ENCODE data around the gene PPM1K. TPM values are rescaled to one million over a fixed set of nuclear protein-coding genes. Genes with fewer than 3 reads are reported as not detected.
A peak's percentile ranks its signal among the peaks of the same experiment; 100 is the strongest.

Gene PPM1K
- polyA plus RNA-seq, 1 donor from 2014 or later, result 177 TPM

DNA sequence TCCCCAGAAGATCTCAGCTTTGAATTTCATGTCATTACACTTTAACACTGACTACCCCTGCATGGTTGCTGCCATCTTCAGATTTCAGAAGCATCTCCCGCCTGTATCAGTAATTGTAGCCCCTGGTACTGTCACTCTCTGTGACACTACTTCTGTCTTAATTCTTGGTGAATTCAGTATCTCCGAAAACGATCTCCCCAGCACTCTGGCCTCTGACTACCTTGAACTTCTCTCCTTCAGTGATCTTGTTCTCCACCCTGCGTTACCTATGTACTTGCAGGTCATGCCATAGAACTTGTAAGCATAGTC lies 72.2 kb downstream of the PPM1K start:
- Histone ChIP-seq H3K27me3 (ENCODE audit: insufficient read depth, low read depth, low read length) (no peaks in the 10 kb centered on the region), H3K9me2 (ENCODE audit: insufficient read depth, low read length) (no peaks in the 10 kb centered on the region), H3K79me2 (replicated peaks; ENCODE audit: insufficient read depth, low read length) (no peaks in the 10 kb centered on the region)

DNA sequence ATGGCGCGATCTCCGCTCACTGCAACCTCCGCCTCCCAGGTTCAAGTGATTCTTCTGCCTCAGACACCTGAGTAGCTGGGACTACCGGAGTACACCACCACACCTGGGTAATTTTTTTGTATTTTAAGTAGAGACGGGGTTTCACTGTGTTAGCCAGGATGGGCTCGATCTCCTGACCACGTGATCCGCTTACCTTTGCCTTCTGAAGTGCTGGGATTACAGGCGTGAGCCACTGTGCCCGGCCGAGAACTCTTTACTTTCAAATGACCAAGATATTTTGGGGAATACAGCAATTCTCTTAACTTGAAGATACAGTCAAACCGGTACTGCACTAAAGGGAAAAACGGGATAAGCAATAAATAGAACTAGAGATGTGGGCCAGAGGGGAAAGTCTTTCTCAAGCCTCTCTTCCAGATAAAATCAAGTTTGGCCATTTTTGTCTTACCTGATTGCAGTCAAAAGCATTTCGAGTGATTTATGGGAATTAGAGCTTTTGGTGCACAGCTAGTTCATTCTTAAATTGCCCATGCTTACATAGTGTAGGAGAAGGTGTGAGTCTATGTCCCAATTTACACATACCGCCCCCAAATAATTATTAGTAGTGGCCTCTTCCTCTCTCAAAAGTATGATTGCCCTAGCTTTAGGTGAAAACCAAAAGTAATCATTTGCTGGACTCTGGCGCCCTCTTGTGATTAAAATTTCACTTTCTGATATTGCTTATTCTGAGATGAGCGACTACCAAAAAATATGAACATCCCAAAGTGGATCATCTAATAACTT lies 72.7 kb downstream of the PPM1K start:
- no peaks in the 10 kb centered on the region for H3K27me3 ChIP-seq (ENCODE audit: insufficient read depth, low read depth, low read length)
- no peak overlapping the region for H3K27ac ChIP-seq (ENCODE audit: low read length)
- H3F3A ChIP-seq (ENCODE audit: insufficient read depth, low read length, poor library complexity, severe bottlenecking), result no peaks in the 10 kb centered on the region
- H3K4me2 ChIP-seq (ENCODE audit: low read length), result no peak overlapping the region
- no peaks in the 10 kb centered on the region for H3K9me3 ChIP-seq (ENCODE audit: low read length)
- no peaks in the 10 kb centered on the region for H3K36me3 ChIP-seq (ENCODE audit: insufficient read depth, low read length)
- no peak overlapping the region for H3K9ac ChIP-seq (ENCODE audit: low read length)
- no peaks in the 10 kb centered on the region for H3K9me2 ChIP-seq (ENCODE audit: insufficient read depth, low read length)
- H2AFZ ChIP-seq (ENCODE audit: low read depth, low read length), result no peak overlapping the region
- H4K20me1 ChIP-seq (ENCODE audit: insufficient read depth), result no peaks in the 10 kb centered on the region
- no peaks in the 10 kb centered on the region for H3K79me2 ChIP-seq (replicated peaks; ENCODE audit: insufficient read depth, low read length)
- TF ChIP-seq, protein P1, sequence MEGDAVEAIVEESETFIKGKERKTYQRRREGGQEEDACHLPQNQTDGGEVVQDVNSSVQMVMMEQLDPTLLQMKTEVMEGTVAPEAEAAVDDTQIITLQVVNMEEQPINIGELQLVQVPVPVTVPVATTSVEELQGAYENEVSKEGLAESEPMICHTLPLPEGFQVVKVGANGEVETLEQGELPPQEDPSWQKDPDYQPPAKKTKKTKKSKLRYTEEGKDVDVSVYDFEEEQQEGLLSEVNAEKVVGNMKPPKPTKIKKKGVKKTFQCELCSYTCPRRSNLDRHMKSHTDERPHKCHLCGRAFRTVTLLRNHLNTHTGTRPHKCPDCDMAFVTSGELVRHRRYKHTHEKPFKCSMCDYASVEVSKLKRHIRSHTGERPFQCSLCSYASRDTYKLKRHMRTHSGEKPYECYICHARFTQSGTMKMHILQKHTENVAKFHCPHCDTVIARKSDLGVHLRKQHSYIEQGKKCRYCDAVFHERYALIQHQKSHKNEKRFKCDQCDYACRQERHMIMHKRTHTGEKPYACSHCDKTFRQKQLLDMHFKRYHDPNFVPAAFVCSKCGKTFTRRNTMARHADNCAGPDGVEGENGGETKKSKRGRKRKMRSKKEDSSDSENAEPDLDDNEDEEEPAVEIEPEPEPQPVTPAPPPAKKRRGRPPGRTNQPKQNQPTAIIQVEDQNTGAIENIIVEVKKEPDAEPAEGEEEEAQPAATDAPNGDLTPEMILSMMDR (IDR thresholded peaks at IDR 0.05; ENCODE audit: poor library complexity, severe bottlenecking), result peak; percentile 92
- TF ChIP-seq SMC3 (conservative IDR thresholded peaks at IDR 0.05; ENCODE audit: poor library complexity), result peak; percentile 88
- TF ChIP-seq RAD21 (conservative IDR thresholded peaks at IDR 0.05), result peak; percentile 94
- no peak for TF ChIP-seq POLR2AphosphoS5 (IDR thresholded peaks at IDR 0.05)
- H3K4me3 ChIP-seq (ENCODE audit: low read length), result no peak overlapping the region

More for the DNA sequence above, 72.2 kb downstream of the PPM1K start:
- Histone ChIP-seq H3K4me2 (ENCODE audit: low read length) (no peak overlapping the region), H3K36me3 (ENCODE audit: insufficient read depth, low read length) (no peaks in the 10 kb centered on the region), H4K20me1 (ENCODE audit: insufficient read depth) (no peaks in the 10 kb centered on the region), H3K27ac (ENCODE audit: low read length) (no peak overlapping the region), H2AFZ (ENCODE audit: low read depth, low read length) (no peak overlapping the region), H3K9me3 (ENCODE audit: low read length) (no peaks in the 10 kb centered on the region), H3K4me3 (ENCODE audit: low read length) (no peak overlapping the region), H3K9ac (ENCODE audit: low read length) (no peak overlapping the region), H3F3A (ENCODE audit: insufficient read depth, low read length, poor library complexity, severe bottlenecking) (no peaks in the 10 kb centered on the region)
- TF ChIP-seq RAD21 (conservative IDR thresholded peaks at IDR 0.05) (no peak), EP300 (conservative IDR thresholded peaks at IDR 0.05; ENCODE audit: poor library complexity, severe bottlenecking) (no peak), SMC3 (conservative IDR thresholded peaks at IDR 0.05; ENCODE audit: poor library complexity) (peak; percentile 46), POLR2AphosphoS5 (IDR thresholded peaks at IDR 0.05) (no peak), EZH2 (IDR thresholded peaks at IDR 0.05; ENCODE audit: borderline replicate concordance, insufficient read depth, low read length, poor library complexity, severe bottlenecking) (no peak), MXI1 (conservative IDR thresholded peaks at IDR 0.05; ENCODE audit: poor library complexity, severe bottlenecking) (no peak), TAF1 (IDR thresholded peaks at IDR 0.05; ENCODE audit: low read depth) (no peak)
- TF ChIP-seq, protein P1 (IDR thresholded peaks at IDR 0.05; ENCODE audit: poor library complexity, severe bottlenecking), result peak; percentile 40
- TF ChIP-seq, protein P2, sequence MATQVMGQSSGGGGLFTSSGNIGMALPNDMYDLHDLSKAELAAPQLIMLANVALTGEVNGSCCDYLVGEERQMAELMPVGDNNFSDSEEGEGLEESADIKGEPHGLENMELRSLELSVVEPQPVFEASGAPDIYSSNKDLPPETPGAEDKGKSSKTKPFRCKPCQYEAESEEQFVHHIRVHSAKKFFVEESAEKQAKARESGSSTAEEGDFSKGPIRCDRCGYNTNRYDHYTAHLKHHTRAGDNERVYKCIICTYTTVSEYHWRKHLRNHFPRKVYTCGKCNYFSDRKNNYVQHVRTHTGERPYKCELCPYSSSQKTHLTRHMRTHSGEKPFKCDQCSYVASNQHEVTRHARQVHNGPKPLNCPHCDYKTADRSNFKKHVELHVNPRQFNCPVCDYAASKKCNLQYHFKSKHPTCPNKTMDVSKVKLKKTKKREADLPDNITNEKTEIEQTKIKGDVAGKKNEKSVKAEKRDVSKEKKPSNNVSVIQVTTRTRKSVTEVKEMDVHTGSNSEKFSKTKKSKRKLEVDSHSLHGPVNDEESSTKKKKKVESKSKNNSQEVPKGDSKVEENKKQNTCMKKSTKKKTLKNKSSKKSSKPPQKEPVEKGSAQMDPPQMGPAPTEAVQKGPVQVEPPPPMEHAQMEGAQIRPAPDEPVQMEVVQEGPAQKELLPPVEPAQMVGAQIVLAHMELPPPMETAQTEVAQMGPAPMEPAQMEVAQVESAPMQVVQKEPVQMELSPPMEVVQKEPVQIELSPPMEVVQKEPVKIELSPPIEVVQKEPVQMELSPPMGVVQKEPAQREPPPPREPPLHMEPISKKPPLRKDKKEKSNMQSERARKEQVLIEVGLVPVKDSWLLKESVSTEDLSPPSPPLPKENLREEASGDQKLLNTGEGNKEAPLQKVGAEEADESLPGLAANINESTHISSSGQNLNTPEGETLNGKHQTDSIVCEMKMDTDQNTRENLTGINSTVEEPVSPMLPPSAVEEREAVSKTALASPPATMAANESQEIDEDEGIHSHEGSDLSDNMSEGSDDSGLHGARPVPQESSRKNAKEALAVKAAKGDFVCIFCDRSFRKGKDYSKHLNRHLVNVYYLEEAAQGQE (IDR thresholded peaks at IDR 0.05; ENCODE audit: borderline replicate concordance), result no peak
